HCT116 (cell line): ENCODE results near the gene TNFRSF21. TPM values are rescaled to one million over a fixed set of nuclear protein-coding genes. Genes with fewer than 3 reads are reported as not detected.

ENCODE experiments used
- ATAC-seq: fragments of 200-7000 bp; cut with Tn5 transposase; 2 replicates; pipeline ENCODE4 v1.9.1; 2020; ENCODE audit warnings: mild to moderate bottlenecking, moderate library complexity
- BruUV-seq: library from RNA; stranded (reverse); fragments of 400-500 nt; replicated peaks from 2 replicates; lab custom pipeline; 2021; lab: Mats Ljungman, UMichigan
- CTCF ChIA-PET: fragments of 300-600 bp; sonication (Branson Sonifier 250); formaldehyde crosslinking; loops from one replicate; lab custom pipeline; 2021; ENCODE audit warnings: antibody characterized with exemption; lab: Charles Lee
- POLR2A ChIA-PET: fragments of 300-600, 350-600 bp; sonication (Branson Sonifier 250); formaldehyde crosslinking; loops from one replicate; lab custom pipeline; 2021; ENCODE audit warnings: antibody characterized with exemption; lab: Charles Lee
- RAD21 ChIA-PET, 2 experiments: fragments of 300-600 bp; sonication (Branson Sonifier 250); formaldehyde crosslinking; loops; one replicate each; lab custom pipeline; 2023; ENCODE audit warnings: low total read pairs in 2 of 2; ENCODE audit not compliant: uncharacterized antibody in 2 of 2, unreplicated experiment in 2 of 2, low non-redundant PET in 1 of 2; lab: Charles Lee
- DNase-seq: peaks from one replicate; pipeline ENCODE4 v3.0.0-alpha.2; 2010; ENCODE audit warnings: low read depth, low spot score
- H2AFZ ChIP-seq: fragments of 200-600 bp; shearing (Covaris generic), sonication (generic); 2 replicates; pipeline ENCODE4 v1.6.1; 2017; ENCODE audit warnings: low read depth, mixed run types, mixed read lengths, antibody characterized with exemption, low read length; ENCODE audit not compliant: poor library complexity, severe bottlenecking
- H3K27ac ChIP-seq: 2 replicates; pipeline ENCODE4 v1.5.1; 2012; ENCODE audit warnings: low read depth, low read length
- H3K27me3 ChIP-seq: fragments of 200-600 bp; sonication (generic); 2 replicates; pipeline ENCODE4 v1.6.1; 2016; ENCODE audit warnings: mixed run types, low read length, mixed read lengths; ENCODE audit not compliant: insufficient read depth
- H3K36me3 ChIP-seq, 2 experiments: fragments of 200-500 bp in 1 of 2; fragments of 200-600 bp in 1 of 2; sonication (Bioruptor generic) in 1 of 2; sonication (generic) in 1 of 2; 2 replicates each; pipeline versions ENCODE4 v1.5.1 to v1.6.1; 2014 to 2016; ENCODE audit warnings: low read length in 2 of 2, inconsistent platforms in 1 of 2, mixed read lengths in 1 of 2, mixed run types in 1 of 2; ENCODE audit not compliant: insufficient read depth in 2 of 2, control insufficient read depth in 1 of 2
- H3K4me1 ChIP-seq, 2 experiments: fragments of 200-600 bp in 1 of 2; sonication (generic) in 1 of 2; 2 replicates each; pipeline versions ENCODE4 v1.5.1 to v1.6.1; 2012 to 2017; ENCODE audit warnings: low read length in 2 of 2, inconsistent platforms in 1 of 2, mild to moderate bottlenecking in 1 of 2, mixed read lengths in 1 of 2, mixed run types in 1 of 2, moderate library complexity in 1 of 2; ENCODE audit not compliant: insufficient read depth in 2 of 2, control insufficient read depth in 1 of 2
- H3K4me2 ChIP-seq: fragments of 200-600 bp; sonication (generic); 2 replicates; pipeline ENCODE4 v1.6.1; 2017; ENCODE audit warnings: mixed run types, low read length, mixed read lengths
- H3K4me3 ChIP-seq, 2 experiments: fragments of 200-600 bp in 1 of 2; sonication (generic) in 1 of 2; replicated peaks in 1 of 2; 2 replicates each; pipeline ENCODE4 v1.5.1; 2011 to 2016; ENCODE audit warnings: low read length in 2 of 2, control low read depth in 1 of 2, low read depth in 1 of 2, mild to moderate bottlenecking in 1 of 2, mixed read lengths in 1 of 2, mixed run types in 1 of 2
- H3K79me2 ChIP-seq: fragments of 200-600 bp; sonication (generic); 2 replicates; pipeline ENCODE4 v1.6.1; 2017; ENCODE audit warnings: mild to moderate bottlenecking, mixed run types, low read length, moderate library complexity, mixed read lengths; ENCODE audit not compliant: insufficient read depth
- H3K9ac ChIP-seq: fragments of 200-600 bp; sonication (generic); 2 replicates; pipeline ENCODE4 v1.6.1; 2016; ENCODE audit warnings: low read length, mixed read lengths
- H3K9me2 ChIP-seq: fragments of 200-600 bp; sonication (generic), shearing (Covaris generic); 2 replicates; pipeline ENCODE4 v1.6.1; 2017; ENCODE audit warnings: mixed run types, mild to moderate bottlenecking, moderate library complexity; ENCODE audit not compliant: insufficient read depth
- H3K9me3 ChIP-seq, 2 experiments: fragments of 200-500 bp in 1 of 2; fragments of 200-600 bp in 1 of 2; sonication (Bioruptor generic) in 1 of 2; sonication (generic) in 1 of 2; 2 replicates each; pipeline ENCODE4 v1.6.1; 2014 to 2017; ENCODE audit warnings: low read length in 2 of 2, mixed read lengths in 2 of 2, inconsistent platforms in 1 of 2, low read depth in 1 of 2, mild to moderate bottlenecking in 1 of 2, mixed run types in 1 of 2, moderate library complexity in 1 of 2; ENCODE audit not compliant: control insufficient read depth in 1 of 2, insufficient read depth in 1 of 2
- H4K20me1 ChIP-seq: fragments of 200-600 bp; sonication (generic), shearing (Covaris generic); 2 replicates; pipeline ENCODE4 v1.6.1; 2017; ENCODE audit warnings: mixed run types, mild to moderate bottlenecking, moderate library complexity; ENCODE audit not compliant: insufficient read depth
- EGR1 ChIP-seq: IDR thresholded peaks from 2 replicates; pipeline ENCODE4 v1.6.1; 2012; ENCODE audit warnings: low read depth
- EZH2phosphoT487 ChIP-seq: fragments of 200-600 bp; IDR thresholded peaks from 2 replicates; pipeline ENCODE4 v1.6.1; 2018; ENCODE audit warnings: antibody characterized with exemption, borderline replicate concordance
- intact Hi-C: fragments of 100-400 bp; cut with micrococcal nuclease; formaldehyde crosslinking; loops from 2 replicates; pipeline ENCODE4 v1.10.0; 2022
- total RNA-seq: library from RNA; stranded (reverse); gene quantifications from one replicate; pipeline ENCODE4 v1.2.1, GENCODE V29; 2021; ENCODE audit not compliant: unreplicated experiment
- TF ChIP-seq, protein P1 (sequence below): IDR thresholded peaks from 2 replicates; pipeline ENCODE4 v1.6.1; 2012

Gene TNFRSF21
- total RNA-seq, 1 experiment from 2014 or later = 48.3 TPM

DNA sequence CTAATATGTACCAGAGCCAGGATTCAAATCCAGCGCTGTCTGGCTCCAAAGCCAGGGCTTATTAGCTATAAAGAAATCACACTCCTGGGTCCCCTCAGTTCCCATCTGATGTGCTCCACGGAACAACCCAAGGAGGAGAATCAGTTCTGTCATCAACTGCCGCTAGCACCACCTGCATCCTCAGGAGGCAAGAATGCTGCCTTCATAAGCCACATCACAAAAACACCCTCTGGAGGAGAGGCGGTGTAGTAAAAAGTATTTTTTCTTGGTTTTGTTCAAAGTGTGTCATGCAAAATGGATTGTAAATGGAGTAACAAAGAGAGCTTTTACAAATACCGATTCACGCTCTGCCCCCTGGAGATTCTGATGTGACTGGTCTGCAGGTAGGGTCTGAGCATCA, 57.1 kb downstream of the TNFRSF21 start:
- CTCF ChIA-PET = interaction anchor here (0.6 kb wide), 1 partner anchor 1307 kb away, joined by 3 read pairs; no protein-coding TSS in a partner anchor
- Histone ChIP-seq H3K36me3 (peaks cover 3 to 11% of the 10 kb centered on the region in 2 experiments; a peak in 3 of 4 replicates), H4K20me1 (no peaks in the 10 kb centered on the region; the same call in 1 of the 2 replicates), H3K9me3 (no peaks in the 10 kb centered on the region), H3K27me3 (no peaks in the 10 kb centered on the region), H2AFZ (no peak overlapping the region), H3K9ac (no peak overlapping the region), H3K9me2 (no peaks in the 10 kb centered on the region), H3K4me1 (no peaks in the 10 kb centered on the region), H3K27ac (no peak overlapping the region), H3K4me3 (no peak overlapping the region), H3K4me2 (no peak overlapping the region), H3K79me2 (peaks cover 20% of the 10 kb centered on the region; the same call in 1 of the 2 replicates)
- no TSS peak for BruUV-seq
- intact Hi-C loops = no loop called here
- no peak for ATAC-seq
- TF ChIP-seq, protein P1, sequence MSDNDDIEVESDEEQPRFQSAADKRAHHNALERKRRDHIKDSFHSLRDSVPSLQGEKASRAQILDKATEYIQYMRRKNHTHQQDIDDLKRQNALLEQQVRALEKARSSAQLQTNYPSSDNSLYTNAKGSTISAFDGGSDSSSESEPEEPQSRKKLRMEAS = no peak
- no peak for TF ChIP-seq EGR1
- TF ChIP-seq EZH2phosphoT487 = no peak
- DNase-seq = no peak
- RAD21 ChIA-PET = no interaction called here
- POLR2A ChIA-PET = interaction anchor here (0.7 kb wide), 1 partner anchor 10 kb away, joined by 3 read pairs; no protein-coding TSS in a partner anchor

DNA sequence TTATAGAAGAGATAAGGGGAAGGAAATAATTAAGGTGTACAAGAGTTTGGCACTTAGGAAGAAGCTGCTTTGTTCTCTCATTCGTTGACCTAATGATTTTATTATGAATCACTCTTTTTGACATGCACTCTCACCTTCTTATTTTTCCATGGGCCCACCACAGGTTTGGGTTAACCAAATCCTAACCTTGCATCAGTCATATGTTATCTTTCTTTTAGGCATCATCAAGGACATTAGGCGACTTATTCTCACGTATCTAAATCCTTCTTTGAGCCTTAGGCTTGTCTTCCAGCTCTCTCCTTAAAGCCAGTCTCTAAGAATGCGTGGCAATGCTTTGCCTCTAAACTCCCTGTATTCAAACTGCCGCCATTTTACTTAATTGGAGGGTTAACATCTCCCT, 58.3 kb downstream of the TNFRSF21 start:
- H3K9me2 ChIP-seq = no peaks in the 10 kb centered on the region
- peaks cover 5% of the 10 kb centered on the region; the same call in 1 of the 2 replicates for H4K20me1 ChIP-seq
- peaks cover 26% of the 10 kb centered on the region; the same call in 1 of the 2 replicates for H3K79me2 ChIP-seq
- H3K9me3 ChIP-seq = no peaks in the 10 kb centered on the region
- no TSS peak for BruUV-seq
- H3K4me3 ChIP-seq = no peak overlapping the region
- DNase-seq = no peak
- ChIA-PET RAD21 (interaction anchor here in 1 of 2 experiments (0.8 kb wide), 1 partner anchor 83 kb away, joined by 3 read pairs; no protein-coding TSS in a partner anchor), CTCF (no interaction called here), POLR2A (no interaction called here)
- peaks cover 3 to 11% of the 10 kb centered on the region in 2 experiments; a peak in 3 of 4 replicates for H3K36me3 ChIP-seq
- no peak overlapping the region for H3K27ac ChIP-seq
- no peak overlapping the region for H2AFZ ChIP-seq
- no peaks in the 10 kb centered on the region for H3K27me3 ChIP-seq
- H3K9ac ChIP-seq = no peak overlapping the region
- no peak overlapping the region for H3K4me2 ChIP-seq
- ATAC-seq = no peak
- TF ChIP-seq, protein P1 = no peak
- H3K4me1 ChIP-seq = peaks cover 0 to 8% of the 10 kb centered on the region in 2 experiments; a peak in 1 of 4 replicates
- intact Hi-C loops = no loop called here
